ENCODE results near the gene TNFAIP8L3.

Gene TNFAIP8L3

GRCh38 chr15:51117270-51117669, 22.6 kb upstream of the TNFAIP8L3 start:
- DNase-seq (ENCODE audit: low read depth in 1 of 2, low spot score in 1 of 2), result no peak

GRCh38 chr15:51114437-51115119, 19.9 kb upstream of the TNFAIP8L3 start:
- no peak for DNase-seq (ENCODE audit: low read depth in 1 of 2, low spot score in 1 of 2)

- no peak for DNase-seq (ENCODE audit: low read depth in 1 of 2, low spot score in 1 of 2)
Measured at GRCh38 chr15:51112078-51112477, 17.4 kb upstream of the TNFAIP8L3 start.

GRCh38 chr15:51111061-51111460, 16.4 kb upstream of the TNFAIP8L3 start:
- no peak for DNase-seq (ENCODE audit: low read depth in 1 of 2, low spot score in 1 of 2)

GRCh38 chr15:51110171-51110570, 15.5 kb upstream of the TNFAIP8L3 start:
- no peak for DNase-seq (ENCODE audit: low read depth in 1 of 2, low spot score in 1 of 2)

- no peak for DNase-seq (ENCODE audit: low read depth in 1 of 2, low spot score in 1 of 2)
Measured at GRCh38 chr15:51108933-51109550, 14.3 kb upstream of the TNFAIP8L3 start.

GRCh38 chr15:51107612-51108011, 12.9 kb upstream of the TNFAIP8L3 start:
- DNase-seq (ENCODE audit: low read depth in 1 of 2, low spot score in 1 of 2), result no peak

- DNase-seq (ENCODE audit: low read depth in 1 of 2, low spot score in 1 of 2), result no peak
Measured at GRCh38 chr15:51106481-51106880, 11.8 kb upstream of the TNFAIP8L3 start.

GRCh38 chr15:51105430-51106016, 10.8 kb upstream of the TNFAIP8L3 start:
- DNase-seq (ENCODE audit: low read depth in 1 of 2, low spot score in 1 of 2), result no peak

- DNase-seq (ENCODE audit: low read depth in 1 of 2, low spot score in 1 of 2), result no peak
Measured at GRCh38 chr15:51104512-51104911, 9.8 kb upstream of the TNFAIP8L3 start.

- no peak for DNase-seq (ENCODE audit: low read depth in 1 of 2, low spot score in 1 of 2)
Measured at GRCh38 chr15:51103330-51103729, 8.6 kb upstream of the TNFAIP8L3 start.

- no peak for DNase-seq (ENCODE audit: low read depth in 1 of 2, low spot score in 1 of 2)
Measured at GRCh38 chr15:51100785-51101489, 6.2 kb upstream of the TNFAIP8L3 start.

- no peak for DNase-seq (ENCODE audit: low read depth in 1 of 2, low spot score in 1 of 2)
Measured at GRCh38 chr15:51099185-51099584, 4.5 kb upstream of the TNFAIP8L3 start.

GRCh38 chr15:51098331-51098619, 3.6 kb upstream of the TNFAIP8L3 start:
- no peak for DNase-seq (ENCODE audit: low read depth in 1 of 2, low spot score in 1 of 2)

GRCh38 chr15:51097553-51098330, 3.0 kb upstream of the TNFAIP8L3 start:
- no peak for DNase-seq (ENCODE audit: low read depth in 1 of 2, low spot score in 1 of 2)

- no peak for DNase-seq (ENCODE audit: low read depth in 1 of 2, low spot score in 1 of 2)
Measured at GRCh38 chr15:51096976-51097375, 2.3 kb upstream of the TNFAIP8L3 start.

GRCh38 chr15:51095681-51096331, 1.1 kb upstream of the TNFAIP8L3 start:
- DNase-seq (ENCODE audit: low read depth in 1 of 2, low spot score in 1 of 2), result no peak

GRCh38 chr15:51093839-51094605, 684 bp downstream of the TNFAIP8L3 start:
- no peak for DNase-seq (ENCODE audit: low read depth in 1 of 2, low spot score in 1 of 2)

- DNase-seq (ENCODE audit: low read depth in 1 of 2, low spot score in 1 of 2), result no peak
Measured at GRCh38 chr15:51093488-51093838, 1.2 kb downstream of the TNFAIP8L3 start.

GRCh38 chr15:51092480-51093040, 2.1 kb downstream of the TNFAIP8L3 start:
- no peak for DNase-seq (ENCODE audit: low read depth in 1 of 2, low spot score in 1 of 2)
